GM21619 (cell line): ENCODE results near the gene MAZ.

Experiments used
- ATAC-seq: cut with Tn5 transposase; IDR thresholded peaks from one replicate; pipeline ENCODE4 v1.9.1; 2021; ENCODE audit not compliant: unreplicated experiment

MAZ gene

GRCh38 chr16:29852654-29853053, 46.3 kb downstream of the MAZ start:
- ATAC-seq: no peak

DNA sequence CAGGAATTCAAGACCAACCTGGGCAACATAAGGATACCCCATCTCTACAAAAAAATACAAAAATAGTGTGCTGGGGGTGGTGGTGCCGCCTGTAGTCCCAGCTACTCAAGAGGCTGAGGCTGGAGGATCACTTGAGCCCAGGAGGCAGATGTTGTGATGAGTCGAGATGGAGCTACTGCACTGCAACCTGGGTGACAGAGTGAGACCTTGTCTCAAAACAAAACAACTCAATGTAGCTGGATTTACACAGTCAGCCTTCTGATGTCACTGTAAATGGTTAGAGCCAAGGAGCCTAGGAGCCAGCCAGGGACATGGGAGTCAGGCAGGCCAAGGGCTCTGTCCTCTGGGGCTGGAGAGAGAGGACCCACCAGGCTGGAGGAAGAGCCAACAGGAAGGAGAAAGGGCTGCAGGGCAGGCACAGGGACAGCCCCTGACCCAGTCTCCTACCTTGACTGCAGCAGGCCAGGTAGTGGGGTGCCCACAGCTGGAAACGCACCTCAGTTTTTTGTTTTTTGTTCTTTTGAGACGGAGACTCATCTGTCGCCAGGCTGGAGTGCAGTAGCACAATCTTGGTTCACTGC, 48.3 kb downstream of the MAZ start:
- ATAC-seq: no peak

- no peak for ATAC-seq
Measured at GRCh38 chr16:29857133-29857760, 50.9 kb downstream of the MAZ start.

- no peak for ATAC-seq
Measured at GRCh38 chr16:29858149-29858849, 52.0 kb downstream of the MAZ start.

DNA sequence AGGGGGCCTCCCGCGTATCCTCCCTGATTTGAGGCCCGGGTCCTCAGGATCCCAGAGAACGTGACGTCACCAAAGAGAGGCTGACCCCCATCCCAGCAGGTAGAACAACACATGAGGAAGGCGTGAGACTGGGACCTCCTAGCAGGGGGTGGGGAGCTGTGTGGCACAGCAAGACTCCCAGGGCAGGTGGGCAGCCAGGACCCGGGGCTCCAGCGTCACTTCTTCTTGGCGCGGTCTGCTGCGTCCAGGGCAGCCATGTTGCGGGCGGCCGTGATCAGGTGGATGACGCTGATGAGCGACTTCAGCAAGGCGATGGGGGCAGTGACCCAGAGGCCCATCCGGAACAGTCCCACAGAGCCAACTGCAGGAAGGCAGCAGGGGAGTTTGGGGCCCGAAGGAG, 52.6 kb downstream of the MAZ start:
- ATAC-seq: no peak

DNA sequence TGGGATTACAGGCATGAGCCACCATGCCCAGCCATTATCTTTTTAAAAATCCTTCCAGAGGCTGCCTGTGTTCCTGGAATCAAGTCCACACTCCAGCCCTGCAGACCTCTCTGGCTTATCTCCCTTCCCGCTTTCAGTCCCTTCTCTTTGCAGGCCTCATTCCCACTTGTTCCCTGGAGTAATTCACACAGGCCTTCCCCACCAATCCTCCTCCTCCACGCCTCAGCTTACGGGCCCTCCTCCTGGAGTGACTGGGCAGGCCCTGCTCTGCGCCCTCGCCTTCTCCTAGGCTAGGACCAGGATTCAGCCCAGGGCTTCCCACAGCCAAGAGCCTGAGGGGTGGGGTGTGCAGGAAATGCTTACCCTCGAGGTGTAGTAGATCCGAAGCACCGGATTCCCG, 53.9 kb downstream of the MAZ start:
- no peak for ATAC-seq
